ENCODE data around the gene CRB2.

Gene CRB2

GRCh38 chr9:123389070-123389469 lies 33.1 kb downstream of the CRB2 start:
- CTCF ChIA-PET = no interaction called here
- DNase-seq (ENCODE audit: extremely low spot score) = no peak
- POLR2A ChIA-PET = no interaction called here
- no peak for TF ChIP-seq BHLHE40 (IDR thresholded peaks at IDR 0.05; ENCODE audit: borderline replicate concordance)
- TF ChIP-seq ARNT (IDR thresholded peaks at IDR 0.05) = no peak
- no peak for TF ChIP-seq TARDBP (IDR thresholded peaks at IDR 0.05)
- TF ChIP-seq FOXK2 (IDR thresholded peaks at IDR 0.05) = no peak
- TF ChIP-seq CTBP1 (IDR thresholded peaks at IDR 0.05; ENCODE audit: borderline replicate concordance) = no peak
- no peak for TF ChIP-seq HDGF (IDR thresholded peaks at IDR 0.05; ENCODE audit: borderline replicate concordance)
- no peak for TF ChIP-seq SUZ12 (IDR thresholded peaks at IDR 0.05)
- TF ChIP-seq ZNF384 (IDR thresholded peaks at IDR 0.05) = no peak
- no peak for TF ChIP-seq ELF4 (IDR thresholded peaks at IDR 0.05)
- no peak for TF ChIP-seq FOXM1 (IDR thresholded peaks at IDR 0.05; ENCODE audit: borderline replicate concordance)
- TF ChIP-seq L3MBTL2 (conservative IDR thresholded peaks at IDR 0.05) = no peak
- TF ChIP-seq FOXA1 (IDR thresholded peaks at IDR 0.05) = no peak
- TF ChIP-seq PKNOX1 (IDR thresholded peaks at IDR 0.05) = no peak
- no peak for TF ChIP-seq SP1 (IDR thresholded peaks at IDR 0.05)
- no peak for TF ChIP-seq NFRKB (IDR thresholded peaks at IDR 0.05)
- no peak for TF ChIP-seq LEF1 (IDR thresholded peaks at IDR 0.05; ENCODE audit: borderline replicate concordance)

- TF ChIP-seq ARNT (IDR thresholded peaks at IDR 0.05) = no peak
- no peak for TF ChIP-seq PKNOX1 (IDR thresholded peaks at IDR 0.05)
- no peak for TF ChIP-seq ELF4 (IDR thresholded peaks at IDR 0.05)
- TF ChIP-seq ZNF384 (IDR thresholded peaks at IDR 0.05) = no peak
- TF ChIP-seq BHLHE40 (IDR thresholded peaks at IDR 0.05; ENCODE audit: borderline replicate concordance) = no peak
- no peak for TF ChIP-seq LEF1 (IDR thresholded peaks at IDR 0.05; ENCODE audit: borderline replicate concordance)
- no peak for TF ChIP-seq SP1 (IDR thresholded peaks at IDR 0.05)
- TF ChIP-seq L3MBTL2 (conservative IDR thresholded peaks at IDR 0.05) = no peak
- TF ChIP-seq FOXA1 (IDR thresholded peaks at IDR 0.05) = no peak
- TF ChIP-seq TARDBP (IDR thresholded peaks at IDR 0.05) = no peak
- TF ChIP-seq NFRKB (IDR thresholded peaks at IDR 0.05) = no peak
These were observed 33.7 kb downstream of the CRB2 start for GRCh38 chr9:123389698-123390097.

GRCh38 chr9:123390337-123391135 lies 34.5 kb downstream of the CRB2 start:
- no peak for TF ChIP-seq ELF4 (IDR thresholded peaks at IDR 0.05)
- TF ChIP-seq SUZ12 (IDR thresholded peaks at IDR 0.05) = no peak
- no peak for TF ChIP-seq CTBP1 (IDR thresholded peaks at IDR 0.05; ENCODE audit: borderline replicate concordance)
- no peak for TF ChIP-seq PKNOX1 (IDR thresholded peaks at IDR 0.05)
- no peak for TF ChIP-seq ZNF384 (IDR thresholded peaks at IDR 0.05)
- no peak for TF ChIP-seq FOXK2 (IDR thresholded peaks at IDR 0.05)
- TF ChIP-seq LEF1 (IDR thresholded peaks at IDR 0.05; ENCODE audit: borderline replicate concordance) = no peak
- TF ChIP-seq FOXM1 (IDR thresholded peaks at IDR 0.05; ENCODE audit: borderline replicate concordance) = no peak
- no peak for TF ChIP-seq FOXA1 (IDR thresholded peaks at IDR 0.05)
- ChIA-PET CTCF (interaction anchor here (0.6 kb wide), 1 partner anchor 173 kb away, joined by 3 read pairs; no protein-coding TSS in a partner anchor), POLR2A (no interaction called here)
- DNase-seq (ENCODE audit: extremely low spot score) = no peak

More at GRCh38 chr9:123389698-123390097, 33.7 kb downstream of the CRB2 start:
- CTCF ChIA-PET = interaction anchor here (0.6 kb wide), 1 partner anchor 172 kb away, joined by 3 read pairs; no protein-coding TSS in a partner anchor
- POLR2A ChIA-PET = no interaction called here
- no peak for DNase-seq (ENCODE audit: extremely low spot score)

- POLR2A ChIA-PET = no interaction called here
- no peak for TF ChIP-seq SUZ12 (IDR thresholded peaks at IDR 0.05)
- no peak for DNase-seq (ENCODE audit: extremely low spot score)
- CTCF ChIA-PET = no interaction called here
These were observed 35.2 kb downstream of the CRB2 start for GRCh38 chr9:123391233-123391632.

- DNase-seq (ENCODE audit: extremely low spot score) = no peak
- POLR2A ChIA-PET = no interaction called here
- CTCF ChIA-PET = no interaction called here
- TF ChIP-seq ZNF384 (IDR thresholded peaks at IDR 0.05) (no peak), ARNT (IDR thresholded peaks at IDR 0.05) (no peak), SP1 (IDR thresholded peaks at IDR 0.05) (no peak), BHLHE40 (IDR thresholded peaks at IDR 0.05; ENCODE audit: borderline replicate concordance) (no peak), FOXK2 (IDR thresholded peaks at IDR 0.05) (no peak), SUZ12 (IDR thresholded peaks at IDR 0.05) (no peak), FOXA1 (IDR thresholded peaks at IDR 0.05) (no peak), ELF4 (IDR thresholded peaks at IDR 0.05) (no peak), HDGF (IDR thresholded peaks at IDR 0.05; ENCODE audit: borderline replicate concordance) (no peak), PKNOX1 (IDR thresholded peaks at IDR 0.05) (no peak), NFRKB (IDR thresholded peaks at IDR 0.05) (no peak), LEF1 (IDR thresholded peaks at IDR 0.05; ENCODE audit: borderline replicate concordance) (no peak), L3MBTL2 (conservative IDR thresholded peaks at IDR 0.05) (no peak), FOXM1 (IDR thresholded peaks at IDR 0.05; ENCODE audit: borderline replicate concordance) (no peak)
These were observed 35.9 kb downstream of the CRB2 start for GRCh38 chr9:123391946-123392345.

- no peak for DNase-seq (ENCODE audit: extremely low spot score)
- ChIA-PET POLR2A (no interaction called here), CTCF (no interaction called here)
- TF ChIP-seq L3MBTL2 (conservative IDR thresholded peaks at IDR 0.05) (no peak), ELF4 (IDR thresholded peaks at IDR 0.05) (no peak), BHLHE40 (IDR thresholded peaks at IDR 0.05; ENCODE audit: borderline replicate concordance) (no peak), PKNOX1 (IDR thresholded peaks at IDR 0.05) (no peak), HDGF (IDR thresholded peaks at IDR 0.05; ENCODE audit: borderline replicate concordance) (no peak), TARDBP (IDR thresholded peaks at IDR 0.05) (no peak), ARNT (IDR thresholded peaks at IDR 0.05) (no peak), FOXA1 (IDR thresholded peaks at IDR 0.05) (no peak), CTBP1 (IDR thresholded peaks at IDR 0.05; ENCODE audit: borderline replicate concordance) (no peak), FOXM1 (IDR thresholded peaks at IDR 0.05; ENCODE audit: borderline replicate concordance) (no peak), LEF1 (IDR thresholded peaks at IDR 0.05; ENCODE audit: borderline replicate concordance) (no peak), SP1 (IDR thresholded peaks at IDR 0.05) (no peak), NFRKB (IDR thresholded peaks at IDR 0.05) (no peak), SUZ12 (IDR thresholded peaks at IDR 0.05) (no peak), ZNF384 (IDR thresholded peaks at IDR 0.05) (no peak), FOXK2 (IDR thresholded peaks at IDR 0.05) (no peak)
These were observed 36.8 kb downstream of the CRB2 start for GRCh38 chr9:123392802-123393201.
